K562 (cell line): Measurements from ENCODE around the gene RBM5.

Experiments
- BDP1 ChIP-seq: IDR thresholded peaks from 3 replicates; pipeline ENCODE4 v1.6.1; 2011; ENCODE audit not compliant: insufficient read length, insufficient read depth
- IRF2 ChIP-seq: sonication (generic); formaldehyde crosslinking; IDR thresholded peaks from 2 replicates; pipeline ENCODE4 v1.8.1; 2022; ENCODE audit warnings: mild to moderate bottlenecking, missing genetic modification reagents
- MAFK ChIP-seq: IDR thresholded peaks from 2 replicates; pipeline ENCODE4 v1.6.1; 2011; ENCODE audit warnings: low read length, improper control_type of control experiment
- TOE1 ChIP-seq, 2 experiments: fragments of 450-650 bp in 1 of 2; sonication (generic) in 1 of 2; formaldehyde crosslinking in 1 of 2; IDR thresholded peaks; 2 replicates each; pipeline versions ENCODE4 v1.7.1 to v1.8.0; 2016 to 2022; ENCODE audit warnings: borderline replicate concordance in 2 of 2, mild to moderate bottlenecking in 2 of 2, antibody characterized with exemption in 1 of 2, inconsistent platforms in 1 of 2, low read depth in 1 of 2, missing genetic modification reagents in 1 of 2, moderate library complexity in 1 of 2
- ZBTB1 ChIP-seq: sonication (generic); formaldehyde crosslinking; IDR thresholded peaks from 2 replicates; pipeline ENCODE4 v1.8.1; 2023; ENCODE audit warnings: missing genetic modification reagents, low read depth, mild to moderate bottlenecking, borderline replicate concordance
- TF ChIP-seq, protein P1 (sequence below), 3 experiments: IDR thresholded peaks in 2 of 3; conservative IDR thresholded peaks in 1 of 3; 2 replicates each; pipeline ENCODE4 v1.5.1; 2011 to 2012; ENCODE audit warnings: low read length in 3 of 3, mild to moderate bottlenecking in 3 of 3, control low read depth in 2 of 3, improper control_type of control experiment in 1 of 3, inconsistent platforms in 1 of 3, low read depth in 1 of 3, mixed read lengths in 1 of 3, moderate library complexity in 1 of 3; ENCODE audit not compliant: insufficient read depth in 2 of 3
- TF ChIP-seq, protein P2 (sequence below): fragments of 250-450 bp; sonication (Bioruptor Pico); IDR thresholded peaks from 2 replicates; pipeline ENCODE4 v1.4.0; 2020; ENCODE audit warnings: mild to moderate bottlenecking, moderate library complexity

DNA sequence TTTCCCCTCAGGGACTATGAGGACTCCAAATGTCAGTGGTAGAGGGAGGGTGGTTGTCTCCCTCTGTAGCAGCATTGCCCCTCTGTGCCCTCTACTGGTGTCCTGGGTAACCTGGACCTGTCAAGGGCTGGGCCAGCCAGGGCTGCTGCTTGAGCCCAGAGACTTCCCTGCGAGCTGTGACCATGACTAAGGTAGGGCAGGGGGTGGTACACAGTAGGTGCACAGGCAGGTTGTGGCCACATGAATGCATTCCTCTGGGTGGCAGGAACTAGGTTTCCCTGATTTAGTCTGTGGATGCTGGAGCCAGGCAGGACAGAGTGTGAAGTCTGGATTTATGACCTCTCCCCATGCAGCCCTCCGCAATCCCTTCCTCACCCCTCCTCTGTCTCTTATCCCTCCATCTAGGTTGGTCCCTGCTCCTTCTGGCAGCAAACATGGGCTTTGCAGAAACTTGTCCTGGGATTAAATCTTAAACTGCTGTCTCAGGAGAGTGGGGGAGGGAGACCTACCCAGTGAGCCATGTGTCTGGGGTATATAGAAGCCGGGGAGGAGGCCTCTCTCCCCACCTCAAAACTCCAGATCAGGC lies 57.7 kb downstream of the RBM5 start:
- TF ChIP-seq MAFK (no peak), BDP1 (no peak), IRF2 (CRISPR knock-in tag) (no peak), ZBTB1 (CRISPR knock-in tag) (no peak), TOE1 (IDR thresholded peaks at IDR 0.05; ENCODE audit: borderline replicate concordance) (no peak), TOE1 (CRISPR knock-in tag; IDR thresholded peaks at IDR 0.05; ENCODE audit: borderline replicate concordance, low read depth) (no peak)
- TF ChIP-seq, protein P1, sequence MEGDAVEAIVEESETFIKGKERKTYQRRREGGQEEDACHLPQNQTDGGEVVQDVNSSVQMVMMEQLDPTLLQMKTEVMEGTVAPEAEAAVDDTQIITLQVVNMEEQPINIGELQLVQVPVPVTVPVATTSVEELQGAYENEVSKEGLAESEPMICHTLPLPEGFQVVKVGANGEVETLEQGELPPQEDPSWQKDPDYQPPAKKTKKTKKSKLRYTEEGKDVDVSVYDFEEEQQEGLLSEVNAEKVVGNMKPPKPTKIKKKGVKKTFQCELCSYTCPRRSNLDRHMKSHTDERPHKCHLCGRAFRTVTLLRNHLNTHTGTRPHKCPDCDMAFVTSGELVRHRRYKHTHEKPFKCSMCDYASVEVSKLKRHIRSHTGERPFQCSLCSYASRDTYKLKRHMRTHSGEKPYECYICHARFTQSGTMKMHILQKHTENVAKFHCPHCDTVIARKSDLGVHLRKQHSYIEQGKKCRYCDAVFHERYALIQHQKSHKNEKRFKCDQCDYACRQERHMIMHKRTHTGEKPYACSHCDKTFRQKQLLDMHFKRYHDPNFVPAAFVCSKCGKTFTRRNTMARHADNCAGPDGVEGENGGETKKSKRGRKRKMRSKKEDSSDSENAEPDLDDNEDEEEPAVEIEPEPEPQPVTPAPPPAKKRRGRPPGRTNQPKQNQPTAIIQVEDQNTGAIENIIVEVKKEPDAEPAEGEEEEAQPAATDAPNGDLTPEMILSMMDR (IDR thresholded peaks at IDR 0.05 in 2 of 3, conservative IDR thresholded peaks at IDR 0.05 in 1 of 3; ENCODE audit: insufficient read depth in 2 of 3, low read depth in 1 of 3, low read length in 3 of 3), result no peak
- TF ChIP-seq, protein P2, sequence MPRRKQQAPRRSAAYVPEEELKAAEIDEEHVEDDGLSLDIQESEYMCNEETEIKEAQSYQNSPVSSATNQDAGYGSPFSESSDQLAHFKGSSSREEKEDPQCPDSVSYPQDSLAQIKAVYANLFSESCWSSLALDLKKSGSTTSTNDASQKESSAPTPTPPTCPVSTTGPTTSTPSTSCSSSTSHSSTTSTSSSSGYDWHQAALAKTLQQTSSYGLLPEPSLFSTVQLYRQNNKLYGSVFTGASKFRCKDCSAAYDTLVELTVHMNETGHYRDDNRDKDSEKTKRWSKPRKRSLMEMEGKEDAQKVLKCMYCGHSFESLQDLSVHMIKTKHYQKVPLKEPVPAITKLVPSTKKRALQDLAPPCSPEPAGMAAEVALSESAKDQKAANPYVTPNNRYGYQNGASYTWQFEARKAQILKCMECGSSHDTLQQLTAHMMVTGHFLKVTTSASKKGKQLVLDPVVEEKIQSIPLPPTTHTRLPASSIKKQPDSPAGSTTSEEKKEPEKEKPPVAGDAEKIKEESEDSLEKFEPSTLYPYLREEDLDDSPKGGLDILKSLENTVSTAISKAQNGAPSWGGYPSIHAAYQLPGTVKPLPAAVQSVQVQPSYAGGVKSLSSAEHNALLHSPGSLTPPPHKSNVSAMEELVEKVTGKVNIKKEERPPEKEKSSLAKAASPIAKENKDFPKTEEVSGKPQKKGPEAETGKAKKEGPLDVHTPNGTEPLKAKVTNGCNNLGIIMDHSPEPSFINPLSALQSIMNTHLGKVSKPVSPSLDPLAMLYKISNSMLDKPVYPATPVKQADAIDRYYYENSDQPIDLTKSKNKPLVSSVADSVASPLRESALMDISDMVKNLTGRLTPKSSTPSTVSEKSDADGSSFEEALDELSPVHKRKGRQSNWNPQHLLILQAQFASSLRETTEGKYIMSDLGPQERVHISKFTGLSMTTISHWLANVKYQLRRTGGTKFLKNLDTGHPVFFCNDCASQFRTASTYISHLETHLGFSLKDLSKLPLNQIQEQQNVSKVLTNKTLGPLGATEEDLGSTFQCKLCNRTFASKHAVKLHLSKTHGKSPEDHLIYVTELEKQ, result no peak
